GM12878 (cell line): ENCODE data around the gene INPP4B. TPM values are rescaled to one million over a fixed set of nuclear protein-coding genes. Genes with fewer than 3 reads are reported as not detected.

Experiments
- ATAC-seq: fragments of 200-7000 bp; cut with Tn5 transposase; 3 replicates; pipeline ENCODE4 v1.9.1; 2020; ENCODE audit warnings: mild to moderate bottlenecking, moderate library complexity
- BruUV-seq: library from RNA; stranded (reverse); fragments of 400-500 nt; replicated peaks from 2 replicates; lab custom pipeline; 2021; lab: Mats Ljungman, UMichigan
- CTCF ChIA-PET: fragments of 300-600 bp; sonication (Branson Sonifier 250); formaldehyde crosslinking; extraction: SDS; loops from one replicate; lab custom pipeline; 2021; ENCODE audit warnings: inconsistent platforms; lab: Yijun Ruan, JAX
- POLR2A ChIA-PET: fragments of 350-600 bp; formaldehyde crosslinking; extraction: SDS; loops from one replicate; lab custom pipeline; 2021; ENCODE audit warnings: inconsistent platforms; lab: Charles Lee
- RAD21 ChIA-PET: fragments of 300-600 bp; sonication (Branson Sonifier 250); formaldehyde crosslinking; loops from one replicate; lab custom pipeline; 2023; ENCODE audit warnings: antibody characterized with exemption; ENCODE audit not compliant: unreplicated experiment; lab: Charles Lee
- SMC1A ChIA-PET: fragments of 300-600 bp; sonication (Branson Sonifier 250); formaldehyde crosslinking; loops from one replicate; lab custom pipeline; 2023; ENCODE audit not compliant: unreplicated experiment, uncharacterized antibody; lab: Charles Lee
- DNase-seq: peaks from one replicate; pipeline ENCODE4 v3.0.0-alpha.2; 2011; ENCODE audit warnings: low read depth, low spot score
- FAIRE-seq: peaks from 3 replicates; lab custom pipeline; 2011; peaks lifted over from hg19 to GRCh38; lab: Jason Lieb, UNC
- H2AFZ ChIP-seq: 2 replicates; pipeline ENCODE4 v1.6.0; 2011; ENCODE audit warnings: low read depth, low read length, control low read depth; ENCODE audit not compliant: control insufficient read depth
- H3K27ac ChIP-seq: 2 replicates; pipeline ENCODE4 v1.5.1; 2011; ENCODE audit warnings: control low read depth; ENCODE audit not compliant: control insufficient read depth, insufficient read depth
- H3K27me3 ChIP-seq, 2 experiments: replicated peaks in 1 of 2; 2 replicates each; pipeline versions ENCODE4 v1.6.0 to v1.6.1; 2011; ENCODE audit warnings: low read length in 1 of 2; ENCODE audit not compliant: control insufficient read depth in 2 of 2, insufficient read depth in 2 of 2
- H3K36me3 ChIP-seq, 2 experiments: 2 replicates each; pipeline ENCODE4 v1.5.1; 2011; ENCODE audit warnings: low read length in 1 of 2; ENCODE audit not compliant: control insufficient read depth in 2 of 2, insufficient read depth in 2 of 2
- H3K4me1 ChIP-seq: 2 replicates; pipeline ENCODE4 v1.6.1; 2011; ENCODE audit warnings: mild to moderate bottlenecking, low read length, moderate library complexity, mixed read lengths; ENCODE audit not compliant: control insufficient read depth, insufficient read depth
- H3K4me2 ChIP-seq: 2 replicates; pipeline ENCODE4 v1.6.0; 2011; ENCODE audit warnings: control low read depth; ENCODE audit not compliant: control insufficient read depth, insufficient read depth
- H3K4me3 ChIP-seq: fragments of 200-600 bp; sonication (generic); 2 replicates; pipeline ENCODE4 v1.5.1; 2016
- H3K79me2 ChIP-seq: 2 replicates; pipeline ENCODE4 v1.6.0; 2011; ENCODE audit warnings: low read length; ENCODE audit not compliant: control insufficient read depth, insufficient read depth
- H3K9ac ChIP-seq: 2 replicates; pipeline ENCODE4 v1.8.0; 2011; ENCODE audit warnings: low read length, control low read depth, mixed read lengths; ENCODE audit not compliant: control insufficient read depth, insufficient read depth
- H3K9me3 ChIP-seq: replicated peaks from 3 replicates; pipeline ENCODE4 v1.5.1; 2011; ENCODE audit warnings: mild to moderate bottlenecking, low read length; ENCODE audit not compliant: control insufficient read depth, insufficient read depth
- H4K20me1 ChIP-seq: 2 replicates; pipeline ENCODE4 v1.6.0; 2011; ENCODE audit not compliant: control insufficient read depth, insufficient read depth
- ATF7 ChIP-seq: fragments of 450-650 bp; IDR thresholded peaks from 2 replicates; pipeline ENCODE4 v1.6.1; 2016; ENCODE audit warnings: low read depth, mild to moderate bottlenecking
- BACH1 ChIP-seq: fragments of 450-650 bp; IDR thresholded peaks from 2 replicates; pipeline ENCODE4 v1.6.1; 2017; ENCODE audit warnings: mild to moderate bottlenecking, borderline replicate concordance
- DPF2 ChIP-seq: fragments of 450-650 bp; IDR thresholded peaks from 2 replicates; pipeline ENCODE4 v1.6.1; 2017; ENCODE audit warnings: mild to moderate bottlenecking
- EP300 ChIP-seq, 2 experiments: fragments of 150-350 bp in 1 of 2; IDR thresholded peaks; 2 replicates each; pipeline ENCODE4 v1.6.1; 2011 to 2012; ENCODE audit warnings: low read depth in 2 of 2, low read length in 2 of 2, borderline replicate concordance in 1 of 2, improper control_type of control experiment in 1 of 2, inconsistent platforms in 1 of 2; ENCODE audit not compliant: control insufficient read depth in 1 of 2
- GATAD2B ChIP-seq: fragments of 450-650 bp; conservative IDR thresholded peaks from 2 replicates; pipeline ENCODE4 v1.6.1; 2017; ENCODE audit warnings: low read depth, mild to moderate bottlenecking, moderate library complexity
- NR2C2 ChIP-seq: IDR thresholded peaks from 2 replicates; pipeline ENCODE4 v1.6.1; 2011; ENCODE audit warnings: borderline replicate concordance, low read depth; ENCODE audit not compliant: control insufficient read depth, insufficient read length
- RUNX3 ChIP-seq: IDR thresholded peaks from 2 replicates; pipeline ENCODE4 v1.6.1; 2012; ENCODE audit warnings: low read length, inconsistent platforms
- SPI1 ChIP-seq: IDR thresholded peaks from 2 replicates; pipeline ENCODE4 v1.6.1; 2011; ENCODE audit warnings: low read depth, mild to moderate bottlenecking, low read length, moderate library complexity, borderline replicate concordance; ENCODE audit not compliant: insufficient read depth
- SRF ChIP-seq, 2 experiments: IDR thresholded peaks; 2 replicates each; pipeline ENCODE4 v1.6.1; 2011; ENCODE audit warnings: low read depth in 2 of 2, low read length in 2 of 2, mild to moderate bottlenecking in 1 of 2, moderate library complexity in 1 of 2
- ZNF384 ChIP-seq: IDR thresholded peaks from 2 replicates; pipeline ENCODE4 v1.6.1; 2012; ENCODE audit warnings: low read depth, mild to moderate bottlenecking, low read length, improper control_type of control experiment, borderline replicate concordance
- WGBS: methylation state at CpG from one replicate; pipeline ENCODE4 v1.1.6; 2016; ENCODE audit warnings: low lambda C conversion rate; ENCODE audit not compliant: insufficient replicate concordance, insufficient coverage; ENCODE audit errors: missing lambda C conversion rate; 5-methylcytosine and 5-hydroxymethylcytosine counted together
- in situ Hi-C: fragments of 300-500 bp; cut with MboI; formaldehyde crosslinking; loops from 9 replicates; pipeline ENCODE4 v1.14.3; 2018; ENCODE audit warnings: mixed read lengths
- intact Hi-C: fragments of 100-400 bp; cut with micrococcal nuclease; formaldehyde crosslinking; loops from one replicate; pipeline ENCODE4 v1.14.2; 2022; ENCODE audit not compliant: unreplicated experiment
- polyA plus RNA-seq, 11 experiments: library from polyadenylated mRNA; depleted of rRNA in 4 of 11; unstranded in 6 of 11; stranded (reverse) in 5 of 11; fragments of >200 nt; fragmentation: Nextera tagmentation in 4 of 11; fragmentation: Illumina TruSeq in 1 of 11; extraction: Ambion mirVana in 4 of 11; extraction: Trizol in 1 of 11; gene quantifications; 1 replicate in 1 of 11; 2 replicates in 10 of 11; pipeline versions ENCODE4 v1.2.1 to v1.2.3, GENCODE V29; 2011 to 2016; ENCODE audit warnings: inconsistent platforms in 2 of 11, missing spikeins in 2 of 11, low read depth in 1 of 11
- total RNA-seq, 4 experiments: library from RNA; depleted of rRNA in 3 of 4; stranded (reverse); fragments of >200 nt in 3 of 4; fragmentation: Illumina TruSeq in 1 of 4; extraction: Trizol in 1 of 4; gene quantifications; 2 replicates each; pipeline versions ENCODE4 v1.2.1 to v1.2.3, GENCODE V29; 2013 to 2021
- TF ChIP-seq, protein P1 (sequence below): fragments of 450-650 bp; formaldehyde crosslinking; IDR thresholded peaks from 2 replicates; pipeline ENCODE4 v1.4.0; 2022; ENCODE audit warnings: mild to moderate bottlenecking, moderate library complexity
- TF ChIP-seq, protein P2 (sequence below): fragments of 450-650 bp; IDR thresholded peaks from 2 replicates; pipeline ENCODE4 v1.6.1; 2017; ENCODE audit warnings: low read depth, mild to moderate bottlenecking, moderate library complexity
- TF ChIP-seq, protein P3 (sequence below): fragments of 450-650 bp; IDR thresholded peaks from 2 replicates; pipeline ENCODE4 v1.6.1; 2016; ENCODE audit warnings: mild to moderate bottlenecking

INPP4B gene
- total and polyA plus RNA-seq, 10 of the 15 experiments (the other 5 are each of a cell fraction or from before 2014, with no cell fraction given): 0.53 to 11.2 (median 0.95) TPM

DNA sequence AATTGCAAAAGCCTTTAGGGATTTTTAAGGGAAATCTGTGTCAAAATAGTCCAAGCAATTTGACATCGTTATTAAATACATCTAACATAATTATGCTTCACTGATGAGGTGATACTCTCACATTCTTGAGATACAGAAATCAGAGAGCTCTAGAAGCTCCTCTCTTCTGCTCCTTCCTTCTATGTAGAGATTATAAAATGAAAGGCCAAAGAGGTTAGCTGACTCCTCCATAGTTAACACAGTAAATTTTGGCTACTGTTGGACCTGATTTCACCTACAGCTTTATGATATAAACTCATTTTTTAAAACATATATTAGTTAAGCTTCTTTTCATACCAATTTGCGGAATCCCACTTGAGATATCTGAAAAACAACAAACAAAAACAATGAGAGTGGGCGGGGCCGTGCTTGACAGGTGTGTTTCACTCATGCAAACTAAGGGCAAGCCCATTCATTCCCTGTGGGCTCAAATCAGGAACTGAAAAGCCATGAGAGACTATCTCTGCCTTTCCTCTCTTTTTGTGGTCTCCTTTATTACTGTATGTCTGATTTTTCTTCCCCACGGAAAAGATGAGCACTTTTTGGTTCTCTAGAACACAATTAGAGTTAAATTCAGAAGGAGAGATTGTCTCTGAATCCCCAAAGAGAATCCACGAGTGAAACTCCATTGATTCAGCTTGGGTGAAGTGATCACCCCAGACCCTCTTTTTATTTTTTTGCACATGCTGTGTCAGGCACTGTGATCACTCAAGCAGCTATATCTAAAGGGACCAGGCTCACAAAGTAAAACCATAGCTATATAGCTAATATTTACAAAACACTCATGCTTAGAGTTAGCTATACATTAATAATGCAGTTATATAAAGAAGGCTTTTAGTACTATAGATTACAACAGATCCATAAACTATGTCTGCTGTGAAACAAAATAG, 643.4 kb downstream of the INPP4B start:
- FAIRE-seq (no peak), DNase-seq (peak; percentile 16), ATAC-seq (peak; percentile 79)
- Histone ChIP-seq H3K36me3 (no peaks in the 10 kb centered on the region), H4K20me1 (no peaks in the 10 kb centered on the region), H3K9ac (no peak overlapping the region), H3K4me2 (no peak overlapping the region; the same call in 1 of the 2 replicates), H2AFZ (no peak overlapping the region), H3K27ac (no peak overlapping the region), H3K4me1 (peaks cover 3% of the 10 kb centered on the region; the same call in 1 of the 2 replicates), H3K4me3 (no peak overlapping the region), H3K9me3 (no peaks in the 10 kb centered on the region), H3K79me2 (no peaks in the 10 kb centered on the region), H3K27me3 (no peaks in the 10 kb centered on the region)
- ChIA-PET CTCF (interaction anchor here (0.5 to 1.3 kb wide), 4 partner anchors 9 to 1141 kb away, joined by 3 read pairs; no protein-coding TSS in a partner anchor), SMC1A (interaction anchor here (0.8 to 2.4 kb wide), 8 partner anchors 15 to 896 kb away, joined by 3 to 6 read pairs (median 3); no protein-coding TSS in a partner anchor), POLR2A (interaction anchor here (1.5 kb wide), 2 partner anchors 20 to 85 kb away, joined by 3 to 5 read pairs; no protein-coding TSS in a partner anchor), RAD21 (interaction anchor here (0.7 to 1.5 kb wide), 3 partner anchors 58 to 172 kb away, joined by 3 to 6 read pairs (median 3); no protein-coding TSS in a partner anchor)
- in situ Hi-C loops: no loop called here
- intact Hi-C loops: no loop called here
- BruUV-seq: no TSS peak
- WGBS: 22% methylated on average over 6 of the region's 6 CpGs
- peak; percentile 69 for TF ChIP-seq DPF2
- TF ChIP-seq ATF7: peak; percentile 17; the same call in 1 of the 2 replicates
- TF ChIP-seq, protein P1, sequence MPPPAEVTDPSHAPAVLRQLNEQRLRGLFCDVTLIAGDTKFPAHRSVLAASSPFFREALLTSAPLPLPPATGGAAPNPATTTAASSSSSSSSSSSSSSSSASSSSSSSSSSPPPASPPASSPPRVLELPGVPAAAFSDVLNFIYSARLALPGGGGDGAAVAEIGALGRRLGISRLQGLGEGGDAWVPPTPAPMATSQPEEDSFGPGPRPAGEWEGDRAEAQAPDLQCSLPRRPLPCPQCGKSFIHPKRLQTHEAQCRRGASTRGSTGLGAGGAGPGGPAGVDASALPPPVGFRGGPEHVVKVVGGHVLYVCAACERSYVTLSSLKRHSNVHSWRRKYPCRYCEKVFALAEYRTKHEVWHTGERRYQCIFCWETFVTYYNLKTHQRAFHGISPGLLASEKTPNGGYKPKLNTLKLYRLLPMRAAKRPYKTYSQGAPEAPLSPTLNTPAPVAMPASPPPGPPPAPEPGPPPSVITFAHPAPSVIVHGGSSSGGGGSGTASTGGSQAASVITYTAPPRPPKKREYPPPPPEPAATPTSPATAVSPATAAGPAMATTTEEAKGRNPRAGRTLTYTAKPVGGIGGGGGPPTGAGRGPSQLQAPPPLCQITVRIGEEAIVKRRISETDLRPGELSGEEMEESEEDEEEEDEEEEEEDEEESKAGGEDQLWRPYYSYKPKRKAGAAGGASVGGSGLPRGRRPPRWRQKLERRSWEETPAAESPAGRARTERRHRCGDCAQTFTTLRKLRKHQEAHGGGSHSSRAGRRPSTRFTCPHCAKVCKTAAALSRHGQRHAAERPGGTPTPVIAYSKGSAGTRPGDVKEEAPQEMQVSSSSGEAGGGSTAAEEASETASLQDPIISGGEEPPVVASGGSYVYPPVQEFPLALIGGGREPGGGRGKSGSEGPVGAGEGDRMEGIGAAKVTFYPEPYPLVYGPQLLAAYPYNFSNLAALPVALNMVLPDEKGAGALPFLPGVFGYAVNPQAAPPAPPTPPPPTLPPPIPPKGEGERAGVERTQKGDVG (CRISPR knock-in tag): no peak
- TF ChIP-seq BACH1: no peak
- TF ChIP-seq ZNF384: no peak; the same call in 1 of the 2 replicates
- TF ChIP-seq NR2C2: no peak
- peak; percentile 76 for TF ChIP-seq SPI1
- TF ChIP-seq, protein P2, sequence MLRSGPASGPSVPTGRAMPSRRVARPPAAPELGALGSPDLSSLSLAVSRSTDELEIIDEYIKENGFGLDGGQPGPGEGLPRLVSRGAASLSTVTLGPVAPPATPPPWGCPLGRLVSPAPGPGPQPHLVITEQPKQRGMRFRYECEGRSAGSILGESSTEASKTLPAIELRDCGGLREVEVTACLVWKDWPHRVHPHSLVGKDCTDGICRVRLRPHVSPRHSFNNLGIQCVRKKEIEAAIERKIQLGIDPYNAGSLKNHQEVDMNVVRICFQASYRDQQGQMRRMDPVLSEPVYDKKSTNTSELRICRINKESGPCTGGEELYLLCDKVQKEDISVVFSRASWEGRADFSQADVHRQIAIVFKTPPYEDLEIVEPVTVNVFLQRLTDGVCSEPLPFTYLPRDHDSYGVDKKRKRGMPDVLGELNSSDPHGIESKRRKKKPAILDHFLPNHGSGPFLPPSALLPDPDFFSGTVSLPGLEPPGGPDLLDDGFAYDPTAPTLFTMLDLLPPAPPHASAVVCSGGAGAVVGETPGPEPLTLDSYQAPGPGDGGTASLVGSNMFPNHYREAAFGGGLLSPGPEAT: peak; percentile 67; the same call in 1 of the 2 replicates
- peak; percentile 66 for TF ChIP-seq RUNX3
- 0 out of 2 replicates have a peak, but pooled peaks have one; percentile 32 for TF ChIP-seq GATAD2B
- no peak for TF ChIP-seq SRF (IDR thresholded peaks at IDR 0.05; ENCODE audit: low read depth in 2 of 2, low read length in 2 of 2)
- no peak for TF ChIP-seq EP300 (IDR thresholded peaks at IDR 0.05; ENCODE audit: borderline replicate concordance in 1 of 2, control insufficient read depth in 1 of 2, low read depth in 2 of 2, low read length in 2 of 2)
- TF ChIP-seq, protein P3, sequence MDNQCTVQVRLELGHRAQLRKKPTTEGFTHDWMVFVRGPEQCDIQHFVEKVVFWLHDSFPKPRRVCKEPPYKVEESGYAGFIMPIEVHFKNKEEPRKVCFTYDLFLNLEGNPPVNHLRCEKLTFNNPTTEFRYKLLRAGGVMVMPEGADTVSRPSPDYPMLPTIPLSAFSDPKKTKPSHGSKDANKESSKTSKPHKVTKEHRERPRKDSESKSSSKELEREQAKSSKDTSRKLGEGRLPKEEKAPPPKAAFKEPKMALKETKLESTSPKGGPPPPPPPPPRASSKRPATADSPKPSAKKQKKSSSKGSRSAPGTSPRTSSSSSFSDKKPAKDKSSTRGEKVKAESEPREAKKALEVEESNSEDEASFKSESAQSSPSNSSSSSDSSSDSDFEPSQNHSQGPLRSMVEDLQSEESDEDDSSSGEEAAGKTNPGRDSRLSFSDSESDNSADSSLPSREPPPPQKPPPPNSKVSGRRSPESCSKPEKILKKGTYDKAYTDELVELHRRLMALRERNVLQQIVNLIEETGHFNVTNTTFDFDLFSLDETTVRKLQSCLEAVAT: no peak
